WI38 (cell line): ENCODE measurements around the gene CDCP2.

Source experiments
- H3K4me3 ChIP-seq: 2 replicates; pipeline ENCODE4 v1.5.1; 2011; ENCODE audit warnings: low read depth, mild to moderate bottlenecking, control low read depth, low read length
- CTCF ChIP-seq: IDR thresholded peaks from 2 replicates; pipeline ENCODE4 v1.5.1; 2012; ENCODE audit warnings: low read depth, mild to moderate bottlenecking, control low read depth, low read length

CDCP2 gene

GRCh38 chr1:54159733-54160316, 7.0 kb upstream of the CDCP2 start:
- no peak overlapping the region for H3K4me3 ChIP-seq
- no peak for TF ChIP-seq CTCF

GRCh38 chr1:54158071-54158470, 5.3 kb upstream of the CDCP2 start:
- no peak overlapping the region for H3K4me3 ChIP-seq
- no peak for TF ChIP-seq CTCF

- H3K4me3 ChIP-seq: no peak overlapping the region
- no peak for TF ChIP-seq CTCF
These were observed 4.6 kb upstream of the CDCP2 start for GRCh38 chr1:54157401-54157800.

GRCh38 chr1:54156986-54157385, 4.2 kb upstream of the CDCP2 start:
- no peak for TF ChIP-seq CTCF

GRCh38 chr1:54156201-54156600, 3.4 kb upstream of the CDCP2 start:
- H3K4me3 ChIP-seq: no peak overlapping the region
- TF ChIP-seq CTCF: no peak

More at GRCh38 chr1:54156986-54157385, 4.2 kb upstream of the CDCP2 start:
- no peak overlapping the region for H3K4me3 ChIP-seq

GRCh38 chr1:54153535-54154439, 987 bp upstream of the CDCP2 start:
- TF ChIP-seq CTCF: no peak
- no peak overlapping the region for H3K4me3 ChIP-seq

- no peak for TF ChIP-seq CTCF
- no peak overlapping the region for H3K4me3 ChIP-seq
These were observed 1.8 kb downstream of the CDCP2 start for GRCh38 chr1:54151013-54151412.
